NCI-H460 (cell line): Measurements from ENCODE around the gene RAB5B. TPM values are rescaled to one million over a fixed set of nuclear protein-coding genes. Genes with fewer than 3 reads are reported as not detected.
"Not testable (repeated sequence)": the region's sequence is repeated elsewhere in the genome, so short reads cannot be mapped to it uniquely, and the experiment has no call there.

Source experiments
- DNase-seq: peaks from one replicate; pipeline ENCODE4 v3.0.0-alpha.2; 2016; ENCODE audit warnings: low read depth; ENCODE audit errors: extremely low read depth
- total RNA-seq: library from RNA; depleted of rRNA; stranded (reverse); fragments of >200 nt; shearing (Covaris generic); gene quantifications from 2 replicates; pipeline ENCODE4 v1.2.3, GENCODE V29; 2014

Gene RAB5B
- total RNA-seq, 1 experiment from 2014 or later: 39.4 TPM

GRCh38 chr12:56013482-56013881 is 39.6 kb downstream of the RAB5B start:
- DNase-seq: no peak

- DNase-seq: no peak
Measured at GRCh38 chr12:56014205-56014604, 40.3 kb downstream of the RAB5B start.

- DNase-seq: no peak
Measured at GRCh38 chr12:56017181-56017580, 43.3 kb downstream of the RAB5B start.

DNA sequence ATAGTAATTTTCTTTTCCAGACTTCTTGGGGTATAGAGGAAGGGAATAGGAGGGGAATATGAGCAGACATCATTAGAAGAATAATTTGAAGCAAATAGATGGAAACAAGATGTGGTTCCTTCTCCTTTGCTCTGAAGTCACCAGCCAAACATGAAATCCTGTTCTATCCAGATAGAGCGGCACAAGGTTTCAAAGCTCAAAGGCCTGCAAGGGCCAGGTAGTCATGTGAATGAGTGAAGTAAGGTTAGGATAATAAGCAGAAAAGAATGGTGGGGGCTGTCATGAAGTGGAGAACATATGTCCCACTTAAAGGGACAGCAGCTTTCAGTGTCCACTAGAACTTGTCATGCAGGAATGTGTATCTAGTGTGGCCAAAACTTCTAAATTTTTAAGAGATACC is 44.5 kb downstream of the RAB5B start:
- DNase-seq: no peak

DNA sequence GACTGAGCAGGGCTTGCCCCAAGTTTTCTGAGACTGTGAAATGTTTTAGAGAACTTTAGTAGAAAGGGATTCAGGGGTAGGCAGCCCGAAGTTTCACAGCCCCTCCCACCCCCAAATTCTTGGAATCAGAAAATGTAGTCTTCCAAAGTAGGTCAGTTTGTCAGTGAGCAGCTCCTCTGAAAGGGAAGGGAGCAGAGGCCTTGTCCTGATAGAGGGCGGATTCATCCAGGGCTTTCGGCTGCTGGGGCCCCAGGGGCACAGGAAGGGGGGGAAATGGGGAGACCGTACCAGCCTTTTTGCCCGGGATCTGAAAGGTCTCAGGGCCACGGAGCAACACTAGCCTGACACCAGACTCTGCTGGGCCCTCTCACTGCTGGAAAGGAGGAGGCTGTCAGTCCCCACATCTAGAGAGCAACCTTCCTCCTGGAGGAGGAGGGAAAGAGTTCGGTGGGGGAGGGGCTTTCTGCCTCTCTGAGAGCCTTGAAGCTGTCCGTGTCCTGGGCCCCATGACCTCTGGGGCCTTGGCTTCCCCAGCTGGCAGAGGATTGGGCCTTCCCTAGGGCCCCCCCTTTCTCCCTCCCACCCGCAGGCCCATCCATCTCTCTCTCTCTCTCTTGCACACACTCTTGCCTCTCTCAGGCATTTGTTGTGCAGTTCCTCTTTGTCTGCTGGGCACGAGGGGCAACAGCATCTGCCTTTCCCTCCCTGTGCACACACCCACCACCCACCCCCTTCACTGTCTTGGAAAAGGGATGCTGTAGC is 46.7 kb downstream of the RAB5B start, which contains the start of gene IKZF4:
IKZF4 (plus strand) TSS at position 621 of the 762 bp plus-strand sequence. CDS start 451 bp downstream, outside the sequence.
- DNase-seq: no peak

DNA sequence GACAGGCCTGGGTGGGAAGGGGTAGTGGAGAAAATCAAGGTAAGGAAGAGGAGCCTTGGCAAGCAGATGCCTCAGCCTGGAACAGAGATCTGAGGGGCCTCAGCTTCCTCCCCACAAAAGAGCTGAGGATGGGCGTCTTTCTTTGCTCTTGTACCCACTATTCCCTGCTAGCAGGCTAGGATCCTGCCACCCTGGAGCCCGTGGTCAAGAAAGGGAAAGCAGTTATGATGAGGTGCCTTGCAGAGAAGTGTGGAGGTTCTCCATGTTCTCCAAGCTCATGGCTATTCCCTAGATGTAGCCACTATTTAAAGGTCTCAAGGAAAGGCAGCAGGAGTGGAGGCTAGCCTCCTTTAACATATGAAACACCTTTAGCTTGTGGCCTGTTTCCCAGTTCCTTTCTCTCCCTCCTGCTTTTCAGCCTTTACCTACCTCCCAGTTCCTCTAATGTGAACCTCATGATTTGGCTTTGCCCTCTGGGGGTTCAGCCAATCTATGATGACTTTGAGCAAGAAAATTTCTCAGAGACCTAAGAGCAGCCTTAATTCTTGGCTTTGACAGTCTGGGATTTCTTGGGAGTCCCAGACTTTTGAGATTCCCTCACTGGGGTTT is 48.1 kb downstream of the RAB5B start:
- no peak for DNase-seq

DNA sequence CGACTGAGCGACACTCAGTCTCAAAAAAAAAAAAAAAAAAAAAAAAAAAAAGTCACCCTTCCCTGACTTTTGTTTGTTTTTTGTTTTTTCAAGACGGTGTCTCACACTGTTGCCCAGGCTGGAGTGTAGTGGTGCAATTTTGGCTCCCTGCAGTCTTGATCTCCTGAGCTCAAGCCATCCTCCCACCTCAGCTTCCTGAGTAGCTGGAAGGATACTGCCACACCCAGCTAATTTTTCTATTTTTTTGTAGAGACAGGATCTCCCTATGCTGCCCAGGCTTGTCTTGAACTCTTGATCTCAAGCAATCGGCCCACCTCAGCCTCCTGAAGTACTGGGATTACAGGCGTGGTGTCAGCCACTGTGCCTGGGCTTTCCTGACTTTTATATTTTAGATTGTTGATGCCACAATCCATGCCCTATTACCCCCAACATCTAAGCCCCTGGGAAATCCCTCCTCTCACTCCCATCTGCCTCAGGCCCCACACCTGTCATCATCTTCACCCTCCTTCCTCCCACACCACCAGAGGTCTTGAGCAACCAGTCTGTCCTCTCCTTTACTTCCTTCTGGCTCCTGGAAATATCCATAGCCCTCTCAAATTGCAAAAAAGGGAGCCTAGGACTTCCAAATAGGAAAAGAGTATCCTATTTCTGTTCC is 54.8 kb downstream of the RAB5B start:
- DNase-seq: no peak

- DNase-seq: no peak
Measured at GRCh38 chr12:56029166-56029519, 55.3 kb downstream of the RAB5B start.

DNA sequence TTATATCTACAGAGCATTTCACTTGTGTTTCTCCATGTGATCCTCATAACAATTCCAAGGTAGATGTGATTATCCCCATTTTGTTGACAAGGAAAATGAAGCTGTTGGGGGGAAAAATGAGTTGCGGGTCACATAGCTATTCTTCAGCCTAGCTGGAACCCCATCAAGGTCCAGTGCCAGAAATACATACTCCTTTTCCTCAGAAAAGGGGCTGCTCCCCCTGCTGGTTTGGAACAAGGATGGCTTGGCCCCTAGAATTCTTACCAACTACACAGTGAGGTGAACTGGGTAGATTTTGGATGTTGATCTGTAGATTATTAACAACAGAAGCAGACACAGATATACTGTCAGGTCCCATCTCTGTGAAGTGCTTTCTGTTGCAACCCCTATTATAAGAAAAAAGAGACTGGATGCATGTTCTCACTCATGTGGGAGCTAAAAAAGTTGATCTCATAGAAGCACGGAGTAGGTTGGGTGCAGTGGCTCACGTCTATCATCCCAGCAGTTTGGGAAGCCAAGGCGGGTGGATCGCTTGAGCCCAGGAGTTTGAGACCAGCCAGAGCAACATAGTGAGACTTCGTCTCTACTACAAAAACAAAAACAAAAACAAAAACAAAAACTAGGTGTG is 55.9 kb downstream of the RAB5B start:
- peak; percentile 49 for DNase-seq

- DNase-seq: no peak
Measured at GRCh38 chr12:56031987-56032386, 58.1 kb downstream of the RAB5B start.

GRCh38 chr12:56034586-56035332 is 60.9 kb downstream of the RAB5B start:
- no peak for DNase-seq

DNA sequence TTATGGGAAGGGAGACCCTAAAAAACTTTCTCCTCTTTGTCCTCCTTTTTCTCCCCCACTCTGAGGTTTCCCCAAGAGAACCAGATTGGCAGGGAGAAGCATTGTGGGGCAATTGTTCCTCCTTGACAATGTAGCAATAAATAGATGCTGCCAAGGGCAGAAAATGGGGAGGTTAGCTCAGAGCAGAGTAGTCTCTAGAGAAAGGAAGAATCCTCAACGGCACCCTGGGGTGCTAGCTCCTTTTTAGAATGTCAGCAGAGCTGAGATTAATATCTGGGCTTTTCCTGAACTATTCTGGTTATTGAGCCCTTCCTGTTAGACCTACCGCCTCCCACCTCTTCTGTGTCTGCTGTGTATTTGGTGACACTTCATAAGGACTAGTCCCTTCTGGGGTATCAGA is 63.3 kb downstream of the RAB5B start:
- DNase-seq: no peak

DNA sequence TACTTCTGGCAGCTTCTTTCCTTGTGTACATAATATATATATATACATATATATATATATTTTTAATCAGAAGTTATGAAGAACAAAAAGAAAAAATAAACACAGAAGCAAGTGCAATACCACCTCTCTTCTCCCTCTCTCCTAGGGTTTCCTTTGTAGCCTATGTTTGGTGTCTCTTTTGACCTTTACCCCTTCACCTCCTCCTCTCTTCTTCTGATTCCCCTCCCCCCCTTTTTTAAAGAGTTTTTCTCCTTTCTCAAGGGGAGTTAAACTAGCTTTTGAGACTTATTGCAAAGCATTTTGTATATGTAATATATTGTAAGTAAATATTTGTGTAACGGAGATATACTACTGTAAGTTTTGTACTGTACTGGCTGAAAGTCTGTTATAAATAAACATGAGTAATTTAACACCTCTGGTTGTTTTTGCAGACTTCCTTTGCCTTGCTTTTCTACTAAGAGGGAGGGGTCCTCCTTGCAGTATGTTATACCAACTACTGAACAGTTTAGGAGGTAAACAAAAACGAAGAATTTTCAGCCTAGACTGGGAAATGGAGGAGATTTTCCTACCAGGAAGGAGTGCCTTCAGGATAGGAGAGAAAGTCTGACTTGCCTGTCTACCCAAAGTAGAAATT is 64.3 kb downstream of the RAB5B start:
- DNase-seq: no peak

DNA sequence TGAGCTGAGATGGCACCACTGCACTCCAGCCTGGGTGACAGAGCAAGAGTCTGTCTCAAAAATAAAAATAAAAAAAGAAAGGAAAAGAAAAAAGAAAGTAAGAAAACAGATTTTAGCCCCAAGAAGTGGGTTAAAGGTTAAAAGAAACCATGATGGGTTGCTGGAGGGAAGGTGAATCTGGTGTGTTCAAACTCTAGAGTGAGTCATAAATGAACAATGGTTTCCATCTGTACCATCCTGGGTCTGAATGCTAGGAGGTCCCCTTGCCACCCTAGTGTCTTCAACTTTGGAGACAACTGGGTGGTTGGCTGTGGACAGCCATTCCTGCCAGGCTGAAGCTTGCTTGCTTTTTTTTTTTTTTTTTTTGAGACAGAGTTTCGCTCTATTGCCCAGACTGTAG is 66.3 kb downstream of the RAB5B start:
- no peak for DNase-seq

GRCh38 chr12:56040963-56041551 is 67.2 kb downstream of the RAB5B start:
- no peak for DNase-seq

DNA sequence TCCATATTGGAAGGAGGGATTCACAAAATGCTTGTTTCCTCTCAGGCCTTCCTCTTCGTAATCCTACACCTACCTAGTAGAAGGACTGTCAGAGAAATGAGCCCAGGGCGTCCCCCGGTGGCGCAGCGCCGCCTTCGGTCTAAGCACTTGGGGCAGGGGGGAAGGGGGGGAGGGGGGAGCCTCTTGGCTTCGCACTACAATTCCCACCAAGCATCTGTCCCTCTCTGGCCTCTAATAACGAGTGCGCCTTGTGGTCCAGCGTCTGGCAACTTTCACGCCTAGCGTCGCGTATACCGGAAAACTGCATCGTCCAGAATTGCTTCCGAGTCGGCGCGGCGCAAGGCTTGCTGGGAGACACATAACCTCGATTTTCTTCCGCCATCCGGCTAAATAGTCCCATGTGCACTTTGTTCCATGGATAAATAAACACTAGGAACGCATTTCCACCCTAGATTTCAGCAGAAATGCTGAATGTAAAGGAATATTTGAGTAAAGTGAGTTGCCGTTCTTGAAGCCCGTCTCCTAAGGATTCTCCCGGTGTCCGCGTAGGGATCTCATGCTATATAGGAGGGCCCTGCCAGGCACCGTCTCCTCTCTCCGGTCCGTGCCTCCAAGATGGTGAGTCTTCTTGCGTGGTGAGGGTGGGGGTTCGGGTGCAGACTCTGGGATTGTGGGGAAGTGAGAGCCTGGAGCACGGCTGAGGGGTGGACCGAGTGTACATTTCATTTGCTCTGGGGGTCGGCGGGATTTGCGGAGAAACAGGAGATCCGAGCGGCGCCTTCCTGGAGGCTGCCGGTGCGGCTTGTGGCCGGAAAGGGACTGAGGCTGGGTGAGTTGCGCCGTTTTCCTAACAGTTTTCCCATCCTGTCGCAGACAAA is 67.9 kb downstream of the RAB5B start, which contains the start of gene RPS26:
RPS26 (plus strand) TSS at position 367 of the 878 bp plus-strand sequence; CDS start at position 616, 249 bp downstream.
- DNase-seq: peak; percentile 99

GRCh38 chr12:56042430-56042813 is 68.5 kb downstream of the RAB5B start:
- not testable (repeated sequence) for DNase-seq

DNA sequence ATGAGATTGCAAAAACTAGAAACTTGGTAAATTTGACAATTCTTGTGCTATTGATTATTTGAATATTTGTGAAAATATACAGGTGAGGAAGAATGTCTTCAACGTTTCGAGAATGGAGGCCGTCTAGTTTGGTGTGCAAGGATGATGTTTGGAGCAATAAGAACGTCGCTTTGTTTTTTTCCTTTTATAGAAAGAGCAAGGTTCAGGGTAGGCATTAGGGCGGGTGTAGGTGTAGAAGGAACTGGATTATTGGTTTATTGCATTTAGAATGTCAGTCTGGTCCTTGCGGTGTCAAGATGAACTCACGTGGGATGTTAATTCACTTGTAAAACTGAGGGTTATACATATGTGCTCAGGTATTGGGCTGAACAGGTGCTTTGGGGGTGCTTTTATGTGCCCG is 69.0 kb downstream of the RAB5B start:
- DNase-seq: no peak
